Suprapubic skin (tissue), 4 donors: ENCODE data around the gene CYP4A11. TPM values are rescaled to one million over a fixed set of nuclear protein-coding genes. Genes with fewer than 3 reads are reported as not detected.
"Not testable (repeated sequence)": the region's sequence is repeated elsewhere in the genome, so short reads cannot be mapped to it uniquely, and the experiment has no call there.

Source experiments
- DNase-seq, 2 donors: peaks; one replicate each; pipeline ENCODE4 v3.0.0-alpha.2; 2019; ENCODE audit warnings: low spot score in 2 of 2
- H3K27ac ChIP-seq: fragments of 200-600 bp; sonication (generic); one replicate; pipeline ENCODE4 v1.5.1; 2019
- H3K27me3 ChIP-seq: fragments of 200-600 bp; sonication (generic); one replicate; pipeline ENCODE4 v1.5.1; 2019
- H3K36me3 ChIP-seq: fragments of 200-600 bp; sonication (generic); one replicate; pipeline ENCODE4 v1.5.1; 2019
- H3K4me1 ChIP-seq: fragments of 200-600 bp; sonication (generic); one replicate; pipeline ENCODE4 v1.5.1; 2019
- H3K4me3 ChIP-seq: fragments of 200-600 bp; sonication (generic); one replicate; pipeline ENCODE4 v1.5.1; 2019; ENCODE audit warnings: mild to moderate bottlenecking
- H3K9me3 ChIP-seq: fragments of 200-600 bp; sonication (generic); one replicate; pipeline ENCODE4 v1.5.1; 2019
- CTCF ChIP-seq, 2 donors: fragments of 200-600 bp in 1 of 2; fragments of 450-650 bp in 1 of 2; sonication (generic) in 1 of 2; IDR thresholded peaks; one replicate each; pipeline ENCODE4 v1.5.1; 2016 to 2019; ENCODE audit warnings: antibody characterized with exemption in 2 of 2, mild to moderate bottlenecking in 1 of 2, moderate library complexity in 1 of 2
- EP300 ChIP-seq: sonication (generic); formaldehyde crosslinking; IDR thresholded peaks from one replicate; pipeline ENCODE4 v1.6.1; 2017; ENCODE audit warnings: antibody characterized with exemption
- POLR2A ChIP-seq, 2 donors: fragments of 450-650 bp; IDR thresholded peaks; one replicate each; pipeline ENCODE4 v1.6.1; 2017; ENCODE audit warnings: antibody characterized with exemption in 2 of 2, mild to moderate bottlenecking in 2 of 2, moderate library complexity in 2 of 2
- POLR2AphosphoS5 ChIP-seq, 3 donors: sonication (generic); formaldehyde crosslinking; IDR thresholded peaks; one replicate each; pipeline ENCODE4 v1.6.1; 2017; ENCODE audit warnings: antibody characterized with exemption in 3 of 3
- WGBS: methylation state at CpG from one replicate; pipeline ENCODE4 v1.1.5; 2018; 5-methylcytosine and 5-hydroxymethylcytosine counted together
- total RNA-seq, 4 donors: library from RNA; depleted of rRNA; stranded (reverse); fragments of >200 nt; gene quantifications; one replicate each; pipeline ENCODE4 v1.1.0, GENCODE V29; 2016

CYP4A11 gene
- total RNA-seq, 4 donors from 2014 or later: 0.32 TPM; not detected in 3

GRCh38 chr1:46960250-46960649, 19.0 kb upstream of the CYP4A11 start:
- H3K9me3 ChIP-seq: peaks cover under 1% of the 10 kb centered on the region
- no peak overlapping the region for H3K4me3 ChIP-seq
- no peak overlapping the region for H3K27ac ChIP-seq
- H3K36me3 ChIP-seq: no peaks in the 10 kb centered on the region
- no peaks in the 10 kb centered on the region for H3K4me1 ChIP-seq
- DNase-seq: no peak
- TF ChIP-seq POLR2A (IDR thresholded peaks at IDR 0.05): no peak
- no peak for TF ChIP-seq CTCF (IDR thresholded peaks at IDR 0.05)
- TF ChIP-seq POLR2AphosphoS5 (IDR thresholded peaks at IDR 0.05): no peak
- no peak for TF ChIP-seq EP300
- H3K27me3 ChIP-seq: no peaks in the 10 kb centered on the region
- 29% methylated on average over 1 of the region's 1 CpG for WGBS

GRCh38 chr1:46955116-46955515, 13.8 kb upstream of the CYP4A11 start:
- H3K4me1 ChIP-seq, DNase-seq, H3K36me3 ChIP-seq, H3K27ac ChIP-seq, H3K4me3 ChIP-seq, H3K27me3 ChIP-seq, H3K9me3 ChIP-seq: not testable (repeated sequence)
- WGBS: 77% methylated on average over 2 of the region's 2 CpGs

GRCh38 chr1:46953847-46954246, 12.6 kb upstream of the CYP4A11 start:
- not testable (repeated sequence) for H3K4me1 ChIP-seq, DNase-seq, H3K4me3 ChIP-seq, H3K27ac ChIP-seq, H3K27me3 ChIP-seq, H3K9me3 ChIP-seq, H3K36me3 ChIP-seq
- WGBS: 57% methylated on average over 2 of the region's 2 CpGs

- not testable (repeated sequence) for H3K9me3 ChIP-seq, H3K27ac ChIP-seq, H3K4me1 ChIP-seq, H3K4me3 ChIP-seq, DNase-seq, H3K27me3 ChIP-seq, H3K36me3 ChIP-seq
- 96% methylated on average over 1 of the region's 1 CpG for WGBS
Measured at GRCh38 chr1:46949417-46949666, 8.1 kb upstream of the CYP4A11 start.

GRCh38 chr1:46948629-46949416, 7.5 kb upstream of the CYP4A11 start:
- H3K4me3 ChIP-seq: no peak overlapping the region
- H3K4me1 ChIP-seq: peaks cover 8% of the 10 kb centered on the region
- no peak for DNase-seq
- no peaks in the 10 kb centered on the region for H3K9me3 ChIP-seq
- WGBS: 57% methylated on average over 4 of the region's 5 CpGs
- no peak overlapping the region for H3K27ac ChIP-seq
- TF ChIP-seq EP300: no peak
- no peak for TF ChIP-seq CTCF (IDR thresholded peaks at IDR 0.05)
- TF ChIP-seq POLR2A (IDR thresholded peaks at IDR 0.05): no peak
- TF ChIP-seq POLR2AphosphoS5 (IDR thresholded peaks at IDR 0.05): no peak
- H3K36me3 ChIP-seq: no peaks in the 10 kb centered on the region
- no peaks in the 10 kb centered on the region for H3K27me3 ChIP-seq

GRCh38 chr1:46947706-46948105, 6.4 kb upstream of the CYP4A11 start:
- not testable (repeated sequence) for H3K27ac ChIP-seq
- WGBS: 20% methylated on average over 2 of the region's 2 CpGs

GRCh38 chr1:46942086-46942485, 810 bp upstream of the CYP4A11 start:
- peaks cover 9% of the 10 kb centered on the region for H3K4me1 ChIP-seq
- TF ChIP-seq CTCF (IDR thresholded peaks at IDR 0.05): no peak
- no peak for TF ChIP-seq POLR2A (IDR thresholded peaks at IDR 0.05)
- no peak for TF ChIP-seq EP300
- TF ChIP-seq POLR2AphosphoS5 (IDR thresholded peaks at IDR 0.05): no peak
- no peak for DNase-seq
- H3K9me3 ChIP-seq: no peaks in the 10 kb centered on the region
- H3K36me3 ChIP-seq: no peaks in the 10 kb centered on the region
- H3K4me3 ChIP-seq: no peak overlapping the region
- no peaks in the 10 kb centered on the region for H3K27me3 ChIP-seq
- no peak overlapping the region for H3K27ac ChIP-seq

More at GRCh38 chr1:46947706-46948105, 6.4 kb upstream of the CYP4A11 start:
- DNase-seq, H3K4me3 ChIP-seq, H3K36me3 ChIP-seq, H3K27me3 ChIP-seq, H3K4me1 ChIP-seq, H3K9me3 ChIP-seq: not testable (repeated sequence)
